HCT116 (cell line): ENCODE data around the gene KNDC1. TPM values are rescaled to one million over a fixed set of nuclear protein-coding genes. Genes with fewer than 3 reads are reported as not detected.

ENCODE experiments used
- ATAC-seq: fragments of 200-7000 bp; cut with Tn5 transposase; 2 replicates; pipeline ENCODE4 v1.9.1; 2020; ENCODE audit warnings: mild to moderate bottlenecking, moderate library complexity
- BruUV-seq: library from RNA; stranded (reverse); fragments of 400-500 nt; replicated peaks from 2 replicates; lab custom pipeline; 2021; lab: Mats Ljungman, UMichigan
- CTCF ChIA-PET: fragments of 300-600 bp; sonication (Branson Sonifier 250); formaldehyde crosslinking; loops from one replicate; lab custom pipeline; 2021; ENCODE audit warnings: antibody characterized with exemption; lab: Charles Lee
- POLR2A ChIA-PET: fragments of 300-600, 350-600 bp; sonication (Branson Sonifier 250); formaldehyde crosslinking; loops from one replicate; lab custom pipeline; 2021; ENCODE audit warnings: antibody characterized with exemption; lab: Charles Lee
- RAD21 ChIA-PET, 2 experiments: fragments of 300-600 bp; sonication (Branson Sonifier 250); formaldehyde crosslinking; loops; one replicate each; lab custom pipeline; 2023; ENCODE audit warnings: low total read pairs in 2 of 2; ENCODE audit not compliant: uncharacterized antibody in 2 of 2, unreplicated experiment in 2 of 2, low non-redundant PET in 1 of 2; lab: Charles Lee
- DNase-seq: peaks from one replicate; pipeline ENCODE4 v3.0.0-alpha.2; 2010; ENCODE audit warnings: low read depth, low spot score
- H2AFZ ChIP-seq: fragments of 200-600 bp; shearing (Covaris generic), sonication (generic); 2 replicates; pipeline ENCODE4 v1.6.1; 2017; ENCODE audit warnings: low read depth, mixed run types, mixed read lengths, antibody characterized with exemption, low read length; ENCODE audit not compliant: poor library complexity, severe bottlenecking
- H3K27ac ChIP-seq: 2 replicates; pipeline ENCODE4 v1.5.1; 2012; ENCODE audit warnings: low read depth, low read length
- H3K27me3 ChIP-seq: fragments of 200-600 bp; sonication (generic); 2 replicates; pipeline ENCODE4 v1.6.1; 2016; ENCODE audit warnings: mixed run types, low read length, mixed read lengths; ENCODE audit not compliant: insufficient read depth
- H3K36me3 ChIP-seq, 2 experiments: fragments of 200-500 bp in 1 of 2; fragments of 200-600 bp in 1 of 2; sonication (Bioruptor generic) in 1 of 2; sonication (generic) in 1 of 2; 2 replicates each; pipeline versions ENCODE4 v1.5.1 to v1.6.1; 2014 to 2016; ENCODE audit warnings: low read length in 2 of 2, inconsistent platforms in 1 of 2, mixed read lengths in 1 of 2, mixed run types in 1 of 2; ENCODE audit not compliant: insufficient read depth in 2 of 2, control insufficient read depth in 1 of 2
- H3K4me1 ChIP-seq, 2 experiments: fragments of 200-600 bp in 1 of 2; sonication (generic) in 1 of 2; 2 replicates each; pipeline versions ENCODE4 v1.5.1 to v1.6.1; 2012 to 2017; ENCODE audit warnings: low read length in 2 of 2, inconsistent platforms in 1 of 2, mild to moderate bottlenecking in 1 of 2, mixed read lengths in 1 of 2, mixed run types in 1 of 2, moderate library complexity in 1 of 2; ENCODE audit not compliant: insufficient read depth in 2 of 2, control insufficient read depth in 1 of 2
- H3K4me2 ChIP-seq: fragments of 200-600 bp; sonication (generic); 2 replicates; pipeline ENCODE4 v1.6.1; 2017; ENCODE audit warnings: mixed run types, low read length, mixed read lengths
- H3K4me3 ChIP-seq, 2 experiments: fragments of 200-600 bp in 1 of 2; sonication (generic) in 1 of 2; replicated peaks in 1 of 2; 2 replicates each; pipeline ENCODE4 v1.5.1; 2011 to 2016; ENCODE audit warnings: low read length in 2 of 2, control low read depth in 1 of 2, low read depth in 1 of 2, mild to moderate bottlenecking in 1 of 2, mixed read lengths in 1 of 2, mixed run types in 1 of 2
- H3K79me2 ChIP-seq: fragments of 200-600 bp; sonication (generic); 2 replicates; pipeline ENCODE4 v1.6.1; 2017; ENCODE audit warnings: mild to moderate bottlenecking, mixed run types, low read length, moderate library complexity, mixed read lengths; ENCODE audit not compliant: insufficient read depth
- H3K9ac ChIP-seq: fragments of 200-600 bp; sonication (generic); 2 replicates; pipeline ENCODE4 v1.6.1; 2016; ENCODE audit warnings: low read length, mixed read lengths
- H3K9me2 ChIP-seq: fragments of 200-600 bp; sonication (generic), shearing (Covaris generic); 2 replicates; pipeline ENCODE4 v1.6.1; 2017; ENCODE audit warnings: mixed run types, mild to moderate bottlenecking, moderate library complexity; ENCODE audit not compliant: insufficient read depth
- H3K9me3 ChIP-seq, 2 experiments: fragments of 200-500 bp in 1 of 2; fragments of 200-600 bp in 1 of 2; sonication (Bioruptor generic) in 1 of 2; sonication (generic) in 1 of 2; 2 replicates each; pipeline ENCODE4 v1.6.1; 2014 to 2017; ENCODE audit warnings: low read length in 2 of 2, mixed read lengths in 2 of 2, inconsistent platforms in 1 of 2, low read depth in 1 of 2, mild to moderate bottlenecking in 1 of 2, mixed run types in 1 of 2, moderate library complexity in 1 of 2; ENCODE audit not compliant: control insufficient read depth in 1 of 2, insufficient read depth in 1 of 2
- H4K20me1 ChIP-seq: fragments of 200-600 bp; sonication (generic), shearing (Covaris generic); 2 replicates; pipeline ENCODE4 v1.6.1; 2017; ENCODE audit warnings: mixed run types, mild to moderate bottlenecking, moderate library complexity; ENCODE audit not compliant: insufficient read depth
- CEBPB ChIP-seq: IDR thresholded peaks from 2 replicates; pipeline ENCODE4 v1.6.1; 2012; ENCODE audit warnings: low read depth
- FOSL1 ChIP-seq: IDR thresholded peaks from 2 replicates; pipeline ENCODE4 v1.6.1; 2012; ENCODE audit warnings: low read depth
- MAX ChIP-seq: IDR thresholded peaks from 2 replicates; pipeline ENCODE4 v1.6.1; 2012
- POLR2A ChIP-seq: IDR thresholded peaks from 2 replicates; pipeline ENCODE4 v1.7.0; 2011; ENCODE audit warnings: borderline replicate concordance; ENCODE audit not compliant: insufficient read depth, insufficient read length; ENCODE audit errors: extremely low read depth
- REST ChIP-seq: IDR thresholded peaks from 2 replicates; pipeline ENCODE4 v1.6.1; 2012; ENCODE audit warnings: low read depth
- SIN3A ChIP-seq: IDR thresholded peaks from 2 replicates; pipeline ENCODE4 v1.6.1; 2012; ENCODE audit warnings: low read depth
- YY1 ChIP-seq: IDR thresholded peaks from 2 replicates; pipeline ENCODE4 v1.6.1; 2011; ENCODE audit warnings: low read length, low read depth, moderate library complexity, mild to moderate bottlenecking; ENCODE audit not compliant: insufficient replicate concordance; ENCODE audit errors: extremely low read depth
- intact Hi-C: fragments of 100-400 bp; cut with micrococcal nuclease; formaldehyde crosslinking; loops from 2 replicates; pipeline ENCODE4 v1.10.0; 2022
- total RNA-seq: library from RNA; stranded (reverse); gene quantifications from one replicate; pipeline ENCODE4 v1.2.1, GENCODE V29; 2021; ENCODE audit not compliant: unreplicated experiment

KNDC1 gene
- total RNA-seq, 1 experiment from 2014 or later, result 3.6 TPM

- no peak for ATAC-seq
- POLR2A ChIA-PET, result no interaction called here
- no TSS peak for BruUV-seq
Measured at GRCh38 chr10:133251388-133252222, 91.6 kb downstream of the KNDC1 start.

More at GRCh38 chr10:133251388-133252222, 91.6 kb downstream of the KNDC1 start:
- Histone ChIP-seq H2AFZ (no peak overlapping the region), H3K36me3 (no peaks in the 10 kb centered on the region), H3K9me2 (no peaks in the 10 kb centered on the region), H3K9me3 (no peaks in the 10 kb centered on the region), H3K27me3 (no peaks in the 10 kb centered on the region), H3K4me1 (no peaks in the 10 kb centered on the region), H3K27ac (no peak overlapping the region), H3K79me2 (no peaks in the 10 kb centered on the region), H3K9ac (no peak overlapping the region), H3K4me2 (no peak overlapping the region), H4K20me1 (no peaks in the 10 kb centered on the region), H3K4me3 (no peak overlapping the region)
- intact Hi-C loops, result loop anchor here (10.0 kb wide), 1 partner anchor 347 kb away; no protein-coding TSS in a partner anchor
- no peak for DNase-seq
- ChIA-PET CTCF (no interaction called here), RAD21 (no interaction called here)
- TF ChIP-seq REST, result no peak
- TF ChIP-seq POLR2A, result no peak
- no peak for TF ChIP-seq FOSL1
- TF ChIP-seq YY1, result no peak
- no peak for TF ChIP-seq SIN3A
- TF ChIP-seq CEBPB, result no peak
- no peak for TF ChIP-seq MAX
